ENCODE data around the gene OPA3.

The OPA3 gene

GRCh38 chr19:45577111-45577905 lies 7.3 kb downstream of the OPA3 start:
- DNase-seq (ENCODE audit: low read depth) = peak; percentile 52
- no peak for TF ChIP-seq CTCF (IDR thresholded peaks at IDR 0.05; ENCODE audit: insufficient read depth, low read depth, low read length, missing control alignments)
- no peak overlapping the region for H3K4me3 ChIP-seq (ENCODE audit: low read depth, low read length)

GRCh38 chr19:45576682-45577081 lies 7.9 kb downstream of the OPA3 start:
- DNase-seq (ENCODE audit: low read depth) = no peak
- H3K4me3 ChIP-seq (ENCODE audit: low read depth, low read length) = no peak overlapping the region
- TF ChIP-seq CTCF (IDR thresholded peaks at IDR 0.05; ENCODE audit: insufficient read depth, low read depth, low read length, missing control alignments) = no peak

GRCh38 chr19:45575216-45575615 lies 9.4 kb downstream of the OPA3 start:
- H3K4me3 ChIP-seq (ENCODE audit: low read depth, low read length) = no peak overlapping the region
- no peak for TF ChIP-seq CTCF (IDR thresholded peaks at IDR 0.05; ENCODE audit: insufficient read depth, low read depth, low read length, missing control alignments)
- peak; percentile 72 for DNase-seq (ENCODE audit: low read depth)

GRCh38 chr19:45574526-45574925 lies 10.1 kb downstream of the OPA3 start:
- no peak for TF ChIP-seq CTCF (IDR thresholded peaks at IDR 0.05; ENCODE audit: insufficient read depth, low read depth, low read length, missing control alignments)
- H3K4me3 ChIP-seq (ENCODE audit: low read depth, low read length) = no peak overlapping the region
- DNase-seq (ENCODE audit: low read depth) = no peak

- no peak for DNase-seq (ENCODE audit: low read depth)
- H3K4me3 ChIP-seq (ENCODE audit: low read depth, low read length) = no peak overlapping the region
- TF ChIP-seq CTCF (IDR thresholded peaks at IDR 0.05; ENCODE audit: insufficient read depth, low read depth, low read length, missing control alignments) = no peak
Measured at GRCh38 chr19:45571457-45572220, 13.0 kb downstream of the OPA3 start.

- H3K4me3 ChIP-seq (ENCODE audit: low read depth, low read length) = no peak overlapping the region
- peak; percentile 80 for DNase-seq (ENCODE audit: low read depth)
- peak; percentile 86 for TF ChIP-seq CTCF (IDR thresholded peaks at IDR 0.05; ENCODE audit: insufficient read depth, low read depth, low read length, missing control alignments)
Measured at GRCh38 chr19:45569619-45570421, 14.8 kb downstream of the OPA3 start.
